ENCODE data around the gene PIGX.

The PIGX gene

GRCh38 chr3:196689941-196690660, 22.1 kb upstream of the PIGX start:
- Mint-ChIP-seq H3K9me3 (no peaks in the 10 kb centered on the region), H3K27me3 (ENCODE audit: low read depth, poor library complexity) (peaks cover 14% of the 10 kb centered on the region), H3K36me3 (ENCODE audit: low read depth) (no peaks in the 10 kb centered on the region), H3K4me1 (peaks cover 26% of the 10 kb centered on the region), H3K4me3 (no peak overlapping the region), H3K27ac (no peak overlapping the region)
- TF ChIP-seq CTCF (IDR thresholded peaks at IDR 0.05), result no peak
- no peak for DNase-seq

GRCh38 chr3:196691386-196691785, 20.8 kb upstream of the PIGX start:
- DNase-seq, result no peak
- Mint-ChIP-seq H3K9me3 (no peaks in the 10 kb centered on the region), H3K36me3 (ENCODE audit: low read depth) (no peaks in the 10 kb centered on the region), H3K27ac (no peak overlapping the region), H3K4me1 (peaks cover 19% of the 10 kb centered on the region), H3K4me3 (no peak overlapping the region), H3K27me3 (ENCODE audit: low read depth, poor library complexity) (peaks cover 19% of the 10 kb centered on the region)
- no peak for TF ChIP-seq CTCF (IDR thresholded peaks at IDR 0.05)

GRCh38 chr3:196694202-196694638, 18.0 kb upstream of the PIGX start:
- no peak overlapping the region for H3K4me3 Mint-ChIP-seq
- no peaks in the 10 kb centered on the region for H3K4me1 Mint-ChIP-seq
- DNase-seq, result no peak
- H3K27me3 Mint-ChIP-seq (ENCODE audit: low read depth, poor library complexity), result peaks cover 19% of the 10 kb centered on the region
- no peak for TF ChIP-seq CTCF (IDR thresholded peaks at IDR 0.05)
- no peaks in the 10 kb centered on the region for H3K9me3 Mint-ChIP-seq
- no peak overlapping the region for H3K27ac Mint-ChIP-seq
- no peaks in the 10 kb centered on the region for H3K36me3 Mint-ChIP-seq (ENCODE audit: low read depth)

- no peaks in the 10 kb centered on the region for H3K4me1 Mint-ChIP-seq
- H3K4me3 Mint-ChIP-seq, result no peak overlapping the region
- no peak for DNase-seq
- H3K27me3 Mint-ChIP-seq (ENCODE audit: low read depth, poor library complexity), result peaks cover 19% of the 10 kb centered on the region
- H3K9me3 Mint-ChIP-seq, result no peaks in the 10 kb centered on the region
- H3K27ac Mint-ChIP-seq, result no peak overlapping the region
- no peaks in the 10 kb centered on the region for H3K36me3 Mint-ChIP-seq (ENCODE audit: low read depth)
- TF ChIP-seq CTCF (IDR thresholded peaks at IDR 0.05), result no peak
These were observed 17.0 kb upstream of the PIGX start for GRCh38 chr3:196694941-196695848.

- Mint-ChIP-seq H3K4me1 (no peaks in the 10 kb centered on the region), H3K27me3 (ENCODE audit: low read depth, poor library complexity) (peaks cover 13% of the 10 kb centered on the region), H3K4me3 (no peak overlapping the region), H3K27ac (no peak overlapping the region), H3K36me3 (ENCODE audit: low read depth) (no peaks in the 10 kb centered on the region), H3K9me3 (no peaks in the 10 kb centered on the region)
- DNase-seq, result no peak
- no peak for TF ChIP-seq CTCF (IDR thresholded peaks at IDR 0.05)
These were observed 16.3 kb upstream of the PIGX start for GRCh38 chr3:196695849-196696226.
